ENCODE data around the gene PRDM16. TPM values are rescaled to one million over a fixed set of nuclear protein-coding genes. Genes with fewer than 3 reads are reported as not detected.

Gene PRDM16
- total and polyA plus RNA-seq, 2 of the 13 experiments (the other 11 are each of a cell fraction or from before 2014, with no cell fraction given), result 0.15 to 0.81 TPM

DNA sequence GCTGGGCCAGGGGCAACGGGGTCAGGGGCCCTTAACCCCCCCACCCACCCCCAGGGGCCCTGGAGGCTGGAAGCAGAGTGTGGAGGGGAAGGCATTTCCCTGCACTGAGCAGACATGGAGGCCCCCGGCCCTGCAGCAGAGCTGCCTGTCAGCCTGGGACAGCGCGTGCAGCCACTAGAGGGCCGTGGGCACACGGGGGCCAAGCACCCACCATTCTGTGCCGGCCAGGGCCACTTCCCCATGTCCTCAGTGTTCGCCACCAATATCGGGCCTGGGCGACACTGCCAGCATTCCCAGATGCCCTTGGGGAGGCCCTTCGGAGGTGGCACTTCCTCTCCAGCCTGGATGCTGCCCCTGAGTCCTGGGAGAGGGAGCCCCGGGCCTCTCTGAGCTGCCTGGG lies 362.3 kb downstream of the PRDM16 start (continued):
- no peak for TF ChIP-seq ZNF619 (CRISPR knock-in tag; IDR thresholded peaks at IDR 0.05)
- no peak for TF ChIP-seq ZNF780A (CRISPR knock-in tag; IDR thresholded peaks at IDR 0.05)
- 0 out of 2 replicates have a peak, but pooled peaks have one; percentile 43 for TF ChIP-seq CHCHD3 (CRISPR knock-in tag; IDR thresholded peaks at IDR 0.05)
- TF ChIP-seq ZNF20 (CRISPR knock-in tag; IDR thresholded peaks at IDR 0.05), result no peak
- TF ChIP-seq, protein P1, sequence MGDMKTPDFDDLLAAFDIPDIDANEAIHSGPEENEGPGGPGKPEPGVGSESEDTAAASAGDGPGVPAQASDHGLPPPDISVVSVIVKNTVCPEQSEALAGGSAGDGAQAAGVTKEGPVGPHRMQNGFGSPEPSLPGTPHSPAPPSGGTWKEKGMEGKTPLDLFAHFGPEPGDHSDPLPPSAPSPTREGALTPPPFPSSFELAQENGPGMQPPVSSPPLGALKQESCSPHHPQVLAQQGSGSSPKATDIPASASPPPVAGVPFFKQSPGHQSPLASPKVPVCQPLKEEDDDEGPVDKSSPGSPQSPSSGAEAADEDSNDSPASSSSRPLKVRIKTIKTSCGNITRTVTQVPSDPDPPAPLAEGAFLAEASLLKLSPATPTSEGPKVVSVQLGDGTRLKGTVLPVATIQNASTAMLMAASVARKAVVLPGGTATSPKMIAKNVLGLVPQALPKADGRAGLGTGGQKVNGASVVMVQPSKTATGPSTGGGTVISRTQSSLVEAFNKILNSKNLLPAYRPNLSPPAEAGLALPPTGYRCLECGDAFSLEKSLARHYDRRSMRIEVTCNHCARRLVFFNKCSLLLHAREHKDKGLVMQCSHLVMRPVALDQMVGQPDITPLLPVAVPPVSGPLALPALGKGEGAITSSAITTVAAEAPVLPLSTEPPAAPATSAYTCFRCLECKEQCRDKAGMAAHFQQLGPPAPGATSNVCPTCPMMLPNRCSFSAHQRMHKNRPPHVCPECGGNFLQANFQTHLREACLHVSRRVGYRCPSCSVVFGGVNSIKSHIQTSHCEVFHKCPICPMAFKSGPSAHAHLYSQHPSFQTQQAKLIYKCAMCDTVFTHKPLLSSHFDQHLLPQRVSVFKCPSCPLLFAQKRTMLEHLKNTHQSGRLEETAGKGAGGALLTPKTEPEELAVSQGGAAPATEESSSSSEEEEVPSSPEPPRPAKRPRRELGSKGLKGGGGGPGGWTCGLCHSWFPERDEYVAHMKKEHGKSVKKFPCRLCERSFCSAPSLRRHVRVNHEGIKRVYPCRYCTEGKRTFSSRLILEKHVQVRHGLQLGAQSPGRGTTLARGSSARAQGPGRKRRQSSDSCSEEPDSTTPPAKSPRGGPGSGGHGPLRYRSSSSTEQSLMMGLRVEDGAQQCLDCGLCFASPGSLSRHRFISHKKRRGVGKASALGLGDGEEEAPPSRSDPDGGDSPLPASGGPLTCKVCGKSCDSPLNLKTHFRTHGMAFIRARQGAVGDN (CRISPR knock-in tag; IDR thresholded peaks at IDR 0.05), result peak; percentile 47
- TF ChIP-seq TCF7L2 (IDR thresholded peaks at IDR 0.05; ENCODE audit: low read depth, low read length), result no peak
- no peak for TF ChIP-seq MYC (CRISPR knock-in tag; IDR thresholded peaks at IDR 0.05; ENCODE audit: borderline replicate concordance)
- no peak for TF ChIP-seq TFAP4 (IDR thresholded peaks at IDR 0.05; ENCODE audit: borderline replicate concordance, low read depth)
- TF ChIP-seq, protein P2, sequence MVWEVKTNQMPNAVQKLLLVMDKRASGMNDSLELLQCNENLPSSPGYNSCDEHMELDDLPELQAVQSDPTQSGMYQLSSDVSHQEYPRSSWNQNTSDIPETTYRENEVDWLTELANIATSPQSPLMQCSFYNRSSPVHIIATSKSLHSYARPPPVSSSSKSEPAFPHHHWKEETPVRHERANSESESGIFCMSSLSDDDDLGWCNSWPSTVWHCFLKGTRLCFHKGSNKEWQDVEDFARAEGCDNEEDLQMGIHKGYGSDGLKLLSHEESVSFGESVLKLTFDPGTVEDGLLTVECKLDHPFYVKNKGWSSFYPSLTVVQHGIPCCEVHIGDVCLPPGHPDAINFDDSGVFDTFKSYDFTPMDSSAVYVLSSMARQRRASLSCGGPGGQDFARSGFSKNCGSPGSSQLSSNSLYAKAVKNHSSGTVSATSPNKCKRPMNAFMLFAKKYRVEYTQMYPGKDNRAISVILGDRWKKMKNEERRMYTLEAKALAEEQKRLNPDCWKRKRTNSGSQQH (CRISPR knock-in tag; IDR thresholded peaks at IDR 0.05; ENCODE audit: low read depth), result no peak
- no peak for TF ChIP-seq ELF4 (CRISPR knock-in tag; IDR thresholded peaks at IDR 0.05; ENCODE audit: borderline replicate concordance)
- TF ChIP-seq, protein P3, sequence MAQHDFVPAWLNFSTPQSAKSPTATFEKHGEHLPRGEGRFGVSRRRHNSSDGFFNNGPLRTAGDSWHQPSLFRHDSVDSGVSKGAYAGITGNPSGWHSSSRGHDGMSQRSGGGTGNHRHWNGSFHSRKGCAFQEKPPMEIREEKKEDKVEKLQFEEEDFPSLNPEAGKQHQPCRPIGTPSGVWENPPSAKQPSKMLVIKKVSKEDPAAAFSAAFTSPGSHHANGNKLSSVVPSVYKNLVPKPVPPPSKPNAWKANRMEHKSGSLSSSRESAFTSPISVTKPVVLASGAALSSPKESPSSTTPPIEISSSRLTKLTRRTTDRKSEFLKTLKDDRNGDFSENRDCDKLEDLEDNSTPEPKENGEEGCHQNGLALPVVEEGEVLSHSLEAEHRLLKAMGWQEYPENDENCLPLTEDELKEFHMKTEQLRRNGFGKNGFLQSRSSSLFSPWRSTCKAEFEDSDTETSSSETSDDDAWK (CRISPR knock-in tag; IDR thresholded peaks at IDR 0.05), result no peak
- TF ChIP-seq, protein P4, sequence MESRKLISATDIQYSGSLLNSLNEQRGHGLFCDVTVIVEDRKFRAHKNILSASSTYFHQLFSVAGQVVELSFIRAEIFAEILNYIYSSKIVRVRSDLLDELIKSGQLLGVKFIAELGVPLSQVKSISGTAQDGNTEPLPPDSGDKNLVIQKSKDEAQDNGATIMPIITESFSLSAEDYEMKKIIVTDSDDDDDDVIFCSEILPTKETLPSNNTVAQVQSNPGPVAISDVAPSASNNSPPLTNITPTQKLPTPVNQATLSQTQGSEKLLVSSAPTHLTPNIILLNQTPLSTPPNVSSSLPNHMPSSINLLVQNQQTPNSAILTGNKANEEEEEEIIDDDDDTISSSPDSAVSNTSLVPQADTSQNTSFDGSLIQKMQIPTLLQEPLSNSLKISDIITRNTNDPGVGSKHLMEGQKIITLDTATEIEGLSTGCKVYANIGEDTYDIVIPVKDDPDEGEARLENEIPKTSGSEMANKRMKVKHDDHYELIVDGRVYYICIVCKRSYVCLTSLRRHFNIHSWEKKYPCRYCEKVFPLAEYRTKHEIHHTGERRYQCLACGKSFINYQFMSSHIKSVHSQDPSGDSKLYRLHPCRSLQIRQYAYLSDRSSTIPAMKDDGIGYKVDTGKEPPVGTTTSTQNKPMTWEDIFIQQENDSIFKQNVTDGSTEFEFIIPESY (CRISPR knock-in tag; IDR thresholded peaks at IDR 0.05), result no peak
- no peak for TF ChIP-seq ZSCAN20 (CRISPR knock-in tag; IDR thresholded peaks at IDR 0.05; ENCODE audit: borderline replicate concordance)
- peak; percentile 80 for TF ChIP-seq STAG1 (CRISPR knock-in tag; IDR thresholded peaks at IDR 0.05)
- TF ChIP-seq, protein P5, sequence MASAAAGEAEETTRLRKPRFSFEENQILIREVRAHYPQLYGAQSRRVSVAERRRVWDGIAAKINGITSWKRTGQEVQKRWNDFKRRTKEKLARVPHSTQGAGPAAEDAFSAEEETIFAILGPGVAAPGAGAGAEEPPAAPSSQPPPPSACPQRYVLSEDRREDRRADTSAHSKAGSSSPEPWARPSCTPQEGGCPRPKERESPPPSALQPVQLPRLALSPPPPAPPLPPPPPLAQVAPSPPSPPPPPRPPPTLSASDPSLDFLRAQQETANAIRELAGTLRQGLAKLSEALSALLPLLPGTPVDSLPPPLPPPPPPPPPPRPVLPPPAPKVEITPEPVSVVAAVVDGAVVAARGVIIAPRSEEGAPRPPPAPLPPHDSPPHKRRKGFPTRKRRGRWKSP (CRISPR knock-in tag; IDR thresholded peaks at IDR 0.05), result no peak
- TF ChIP-seq KMT2A (CRISPR knock-in tag; IDR thresholded peaks at IDR 0.05), result no peak
- no peak for TF ChIP-seq ZNF121 (CRISPR knock-in tag; IDR thresholded peaks at IDR 0.05)
- TF ChIP-seq BCL6 (CRISPR knock-in tag; IDR thresholded peaks at IDR 0.05), result no peak
- no peak for TF ChIP-seq KAT8 (CRISPR knock-in tag; IDR thresholded peaks at IDR 0.05)
